Measurements from ENCODE around the gene OVAAL.

- TF ChIP-seq POLR2AphosphoS5 (IDR thresholded peaks at IDR 0.05; ENCODE audit: low read depth, low read length) (no peak), TAF1 (IDR thresholded peaks at IDR 0.05; ENCODE audit: borderline replicate concordance, insufficient read depth, low read length) (no peak), REST (IDR thresholded peaks at IDR 0.05; ENCODE audit: insufficient read depth in 1 of 2, low read depth in 2 of 2, low read length in 2 of 2) (no peak), SIN3A (IDR thresholded peaks at IDR 0.05; ENCODE audit: borderline replicate concordance, insufficient read depth, low read length) (no peak)
Observed at GRCh38 chr1:180524915-180525714, 33.6 kb upstream of the OVAAL start.
